GM19328 (cell line): ENCODE measurements around the gene FAM13B.
"Not testable (repeated sequence)": the region's sequence is repeated elsewhere in the genome, so short reads cannot be mapped to it uniquely, and the experiment has no call there.

ENCODE experiments used
- ATAC-seq: cut with Tn5 transposase; IDR thresholded peaks from one replicate; pipeline ENCODE4 v1.9.1; 2021; ENCODE audit warnings: mild to moderate bottlenecking, moderate library complexity; ENCODE audit not compliant: unreplicated experiment

Gene FAM13B

GRCh38 chr5:137989419-137989818 lies 43.5 kb downstream of the FAM13B start:
- ATAC-seq, result no peak

GRCh38 chr5:137975208-137975607 lies 57.7 kb downstream of the FAM13B start:
- ATAC-seq, result no peak

GRCh38 chr5:137970384-137970783 lies 62.5 kb downstream of the FAM13B start:
- not testable (repeated sequence) for ATAC-seq

- ATAC-seq, result no peak
Observed at GRCh38 chr5:137960819-137961218, 72.1 kb downstream of the FAM13B start.

- no peak for ATAC-seq
Observed at GRCh38 chr5:137960141-137960540, 72.7 kb downstream of the FAM13B start.

- no peak for ATAC-seq
Observed at GRCh38 chr5:137959488-137959887, 73.4 kb downstream of the FAM13B start.

GRCh38 chr5:137957948-137958347 lies 74.9 kb downstream of the FAM13B start:
- ATAC-seq, result no peak

GRCh38 chr5:137954131-137954879 lies 78.6 kb downstream of the FAM13B start:
- no peak for ATAC-seq

GRCh38 chr5:137945825-137946224 lies 87.1 kb downstream of the FAM13B start:
- no peak for ATAC-seq

GRCh38 chr5:137944280-137944679 lies 88.6 kb downstream of the FAM13B start:
- ATAC-seq, result not testable (repeated sequence)

- ATAC-seq, result no peak
Observed at GRCh38 chr5:137939331-137939730, 93.5 kb downstream of the FAM13B start.

GRCh38 chr5:137938751-137939143 lies 94.1 kb downstream of the FAM13B start:
- no peak for ATAC-seq

- no peak for ATAC-seq
Observed at GRCh38 chr5:137937994-137938750, 94.7 kb downstream of the FAM13B start.

GRCh38 chr5:137935694-137936093 lies 97.2 kb downstream of the FAM13B start:
- ATAC-seq, result no peak

GRCh38 chr5:137935190-137935589 lies 97.7 kb downstream of the FAM13B start:
- ATAC-seq, result no peak

GRCh38 chr5:137933491-137933911 lies 99.4 kb downstream of the FAM13B start:
- no peak for ATAC-seq

- ATAC-seq, result no peak
Observed at GRCh38 chr5:137932800-137933199, 100.1 kb downstream of the FAM13B start.

GRCh38 chr5:137923856-137924255 lies 109.0 kb downstream of the FAM13B start:
- no peak for ATAC-seq

GRCh38 chr5:137921931-137922330 lies 110.9 kb downstream of the FAM13B start:
- ATAC-seq, result no peak

- no peak for ATAC-seq
Observed at GRCh38 chr5:137916923-137917322, 116.0 kb downstream of the FAM13B start.

- no peak for ATAC-seq
Observed at GRCh38 chr5:137914758-137915157, 118.1 kb downstream of the FAM13B start.

- ATAC-seq, result no peak
Observed at GRCh38 chr5:137902408-137903133, 130.3 kb downstream of the FAM13B start.
